Erythroblast (primary cell): ENCODE results near the gene NBPF4.

ENCODE experiments used
- GATA1 ChIP-seq: IDR thresholded peaks from 2 replicates; pipeline ENCODE4 v1.6.1; 2011; ENCODE audit warnings: low read depth, mild to moderate bottlenecking, control low read depth, low read length, moderate library complexity
- POLR2A ChIP-seq: IDR thresholded peaks from 2 replicates; pipeline ENCODE4 v1.6.1; 2011; ENCODE audit warnings: mild to moderate bottlenecking, low read length

GRCh38 chr1:108179018-108179417 lies 64.9 kb downstream of the NBPF4 start:
- no peak for TF ChIP-seq POLR2A
- no peak for TF ChIP-seq GATA1
